GM18907 (cell line): ENCODE results near the gene MCOLN1.

Source experiments
- ATAC-seq: cut with Tn5 transposase; IDR thresholded peaks from one replicate; pipeline ENCODE4 v1.9.1; 2021; ENCODE audit warnings: mild to moderate bottlenecking, moderate library complexity; ENCODE audit not compliant: unreplicated experiment

The MCOLN1 gene

GRCh38 chr19:7502552-7502951, 19.9 kb upstream of the MCOLN1 start:
- ATAC-seq: no peak

GRCh38 chr19:7504684-7505083, 17.7 kb upstream of the MCOLN1 start:
- no peak for ATAC-seq

- no peak for ATAC-seq
Measured at GRCh38 chr19:7505288-7505681, 17.1 kb upstream of the MCOLN1 start.

GRCh38 chr19:7505682-7506384, 16.6 kb upstream of the MCOLN1 start:
- ATAC-seq: no peak

- no peak for ATAC-seq
Measured at GRCh38 chr19:7506385-7507328, 15.8 kb upstream of the MCOLN1 start.

- no peak for ATAC-seq
Measured at GRCh38 chr19:7507884-7508283, 14.5 kb upstream of the MCOLN1 start.

GRCh38 chr19:7509625-7510024, 12.8 kb upstream of the MCOLN1 start:
- ATAC-seq: no peak

GRCh38 chr19:7512400-7512851, 10.0 kb upstream of the MCOLN1 start:
- ATAC-seq: no peak

- no peak for ATAC-seq
Measured at GRCh38 chr19:7513809-7514642, 8.4 kb upstream of the MCOLN1 start.

GRCh38 chr19:7515110-7515644, 7.2 kb upstream of the MCOLN1 start:
- no peak for ATAC-seq

GRCh38 chr19:7515645-7516151, 6.7 kb upstream of the MCOLN1 start, which contains the start of gene ZNF358:
Gene ZNF358 (plus strand): TSS chr19:7516103. CDS start chr19:7519243, 3,140 bp downstream.
- ATAC-seq: no peak

GRCh38 chr19:7516333-7516732, 6.1 kb upstream of the MCOLN1 start:
- no peak for ATAC-seq

GRCh38 chr19:7516878-7517277, 5.5 kb upstream of the MCOLN1 start:
- no peak for ATAC-seq

GRCh38 chr19:7519361-7520130, 2.9 kb upstream of the MCOLN1 start:
- ATAC-seq: no peak

GRCh38 chr19:7520131-7521051, 2.0 kb upstream of the MCOLN1 start:
- ATAC-seq: no peak

- no peak for ATAC-seq
Measured at GRCh38 chr19:7521551-7522071, 813 bp upstream of the MCOLN1 start.

GRCh38 chr19:7522923-7523667, 671 bp downstream of the MCOLN1 start:
- peak; percentile 4 for ATAC-seq

GRCh38 chr19:7524523-7524922, 2.1 kb downstream of the MCOLN1 start:
- ATAC-seq: no peak
